ENCODE results near the gene CCSAP. TPM values are rescaled to one million over a fixed set of nuclear protein-coding genes. Genes with fewer than 3 reads are reported as not detected.

Gene CCSAP
- total RNA-seq, 1 experiment from 2014 or later: 8.6 TPM

DNA sequence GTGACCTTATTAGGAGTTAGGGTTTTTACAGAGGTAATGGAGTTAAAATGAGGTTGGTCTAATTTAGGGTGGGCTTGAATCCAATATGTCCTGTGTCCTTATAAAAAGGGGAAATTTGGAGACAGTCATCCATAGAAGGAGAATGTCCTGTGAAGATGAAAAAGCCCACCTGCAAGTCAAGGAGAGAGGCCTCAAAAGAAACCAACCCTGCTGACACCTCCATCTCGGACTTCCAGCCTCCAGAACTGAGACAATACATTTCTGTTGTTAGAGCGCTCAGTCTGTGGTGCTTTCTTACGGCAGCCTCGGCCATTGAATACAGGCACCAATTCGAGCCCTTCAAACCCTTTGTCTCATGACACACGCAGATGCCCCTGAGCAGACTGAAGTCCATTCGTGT lies 47.3 kb upstream of the CCSAP start:
- ATAC-seq: no peak
- Mint-ChIP-seq H3K36me3 (peaks cover 3% of the 10 kb centered on the region), H3K4me3 (no peak overlapping the region), H3K9me3 (peaks cover 17% of the 10 kb centered on the region), H3K4me1 (no peaks in the 10 kb centered on the region), H3K27me3 (ENCODE audit: low read depth) (peaks cover 16% of the 10 kb centered on the region), H3K27ac (no peak overlapping the region)
- ChIA-PET CTCF (no interaction called here), POLR2A (interaction anchor here (0.6 kb wide), 1 partner anchor 153 kb away, joined by 3 read pairs; no protein-coding TSS in a partner anchor)
- DNase-seq (ENCODE audit: low spot score): no peak
- TF ChIP-seq, protein P1, sequence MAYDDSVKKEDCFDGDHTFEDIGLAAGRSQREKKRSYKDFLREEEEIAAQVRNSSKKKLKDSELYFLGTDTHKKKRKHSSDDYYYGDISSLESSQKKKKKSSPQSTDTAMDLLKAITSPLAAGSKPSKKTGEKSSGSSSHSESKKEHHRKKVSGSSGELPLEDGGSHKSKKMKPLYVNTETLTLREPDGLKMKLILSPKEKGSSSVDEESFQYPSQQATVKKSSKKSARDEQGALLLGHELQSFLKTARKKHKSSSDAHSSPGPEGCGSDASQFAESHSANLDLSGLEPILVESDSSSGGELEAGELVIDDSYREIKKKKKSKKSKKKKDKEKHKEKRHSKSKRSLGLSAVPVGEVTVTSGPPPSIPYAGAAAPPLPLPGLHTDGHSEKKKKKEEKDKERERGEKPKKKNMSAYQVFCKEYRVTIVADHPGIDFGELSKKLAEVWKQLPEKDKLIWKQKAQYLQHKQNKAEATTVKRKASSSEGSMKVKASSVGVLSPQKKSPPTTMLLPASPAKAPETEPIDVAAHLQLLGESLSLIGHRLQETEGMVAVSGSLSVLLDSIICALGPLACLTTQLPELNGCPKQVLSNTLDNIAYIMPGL (CRISPR knock-in tag; IDR thresholded peaks at IDR 0.05): no peak

DNA sequence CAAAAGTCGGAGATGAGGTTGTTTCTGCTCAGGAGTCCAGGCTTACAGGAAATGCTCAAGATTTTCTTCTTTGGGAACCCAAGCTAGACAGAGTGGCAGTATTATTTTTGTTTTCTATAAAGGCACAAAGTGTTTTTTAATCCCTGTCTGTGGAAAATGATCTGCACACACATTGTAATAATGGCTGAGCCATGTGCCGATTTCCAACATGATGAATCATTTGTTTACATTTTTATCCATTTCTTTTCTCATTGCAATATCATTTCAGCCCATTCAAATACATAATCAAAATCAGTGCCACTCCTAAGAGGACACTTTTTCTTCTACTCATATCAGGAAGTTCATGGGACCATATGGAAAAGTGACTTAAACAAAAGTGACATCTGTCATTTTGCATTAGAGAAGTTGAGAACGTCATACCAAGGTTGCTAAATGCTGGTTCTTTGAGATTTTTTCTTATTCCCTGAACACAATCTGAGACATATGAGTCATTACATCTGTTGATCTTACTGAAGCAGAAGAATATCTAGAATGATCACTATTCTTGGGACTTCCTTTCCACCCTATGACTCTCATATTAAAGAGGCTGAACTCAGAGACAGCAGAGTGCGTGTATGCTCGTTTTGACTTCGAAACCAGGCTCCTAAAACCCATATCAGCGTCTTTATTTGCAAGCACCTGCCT lies 46.2 kb upstream of the CCSAP start:
- TF ChIP-seq ELF4 (CRISPR knock-in tag; IDR thresholded peaks at IDR 0.05; ENCODE audit: low read depth) (no peak), SP1 (CRISPR knock-in tag; conservative IDR thresholded peaks at IDR 0.05) (no peak)
- TF ChIP-seq, protein P2, sequence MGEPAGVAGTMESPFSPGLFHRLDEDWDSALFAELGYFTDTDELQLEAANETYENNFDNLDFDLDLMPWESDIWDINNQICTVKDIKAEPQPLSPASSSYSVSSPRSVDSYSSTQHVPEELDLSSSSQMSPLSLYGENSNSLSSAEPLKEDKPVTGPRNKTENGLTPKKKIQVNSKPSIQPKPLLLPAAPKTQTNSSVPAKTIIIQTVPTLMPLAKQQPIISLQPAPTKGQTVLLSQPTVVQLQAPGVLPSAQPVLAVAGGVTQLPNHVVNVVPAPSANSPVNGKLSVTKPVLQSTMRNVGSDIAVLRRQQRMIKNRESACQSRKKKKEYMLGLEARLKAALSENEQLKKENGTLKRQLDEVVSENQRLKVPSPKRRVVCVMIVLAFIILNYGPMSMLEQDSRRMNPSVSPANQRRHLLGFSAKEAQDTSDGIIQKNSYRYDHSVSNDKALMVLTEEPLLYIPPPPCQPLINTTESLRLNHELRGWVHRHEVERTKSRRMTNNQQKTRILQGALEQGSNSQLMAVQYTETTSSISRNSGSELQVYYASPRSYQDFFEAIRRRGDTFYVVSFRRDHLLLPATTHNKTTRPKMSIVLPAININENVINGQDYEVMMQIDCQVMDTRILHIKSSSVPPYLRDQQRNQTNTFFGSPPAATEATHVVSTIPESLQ (CRISPR knock-in tag; IDR thresholded peaks at IDR 0.05): no peak
- ATAC-seq: no peak
- 0 out of 2 replicates have a peak, but pooled peaks cover 11% of the 10 kb centered on the region for H3K9me3 Mint-ChIP-seq
- H3K4me3 Mint-ChIP-seq: no peak overlapping the region
- no peaks in the 10 kb centered on the region for H3K36me3 Mint-ChIP-seq
- ChIA-PET CTCF (no interaction called here), POLR2A (no interaction called here)
- no peak overlapping the region for H3K27ac Mint-ChIP-seq
- DNase-seq (ENCODE audit: low spot score): no peak
- H3K4me1 Mint-ChIP-seq: no peaks in the 10 kb centered on the region
- H3K27me3 Mint-ChIP-seq (ENCODE audit: low read depth): peaks cover 6% of the 10 kb centered on the region

DNA sequence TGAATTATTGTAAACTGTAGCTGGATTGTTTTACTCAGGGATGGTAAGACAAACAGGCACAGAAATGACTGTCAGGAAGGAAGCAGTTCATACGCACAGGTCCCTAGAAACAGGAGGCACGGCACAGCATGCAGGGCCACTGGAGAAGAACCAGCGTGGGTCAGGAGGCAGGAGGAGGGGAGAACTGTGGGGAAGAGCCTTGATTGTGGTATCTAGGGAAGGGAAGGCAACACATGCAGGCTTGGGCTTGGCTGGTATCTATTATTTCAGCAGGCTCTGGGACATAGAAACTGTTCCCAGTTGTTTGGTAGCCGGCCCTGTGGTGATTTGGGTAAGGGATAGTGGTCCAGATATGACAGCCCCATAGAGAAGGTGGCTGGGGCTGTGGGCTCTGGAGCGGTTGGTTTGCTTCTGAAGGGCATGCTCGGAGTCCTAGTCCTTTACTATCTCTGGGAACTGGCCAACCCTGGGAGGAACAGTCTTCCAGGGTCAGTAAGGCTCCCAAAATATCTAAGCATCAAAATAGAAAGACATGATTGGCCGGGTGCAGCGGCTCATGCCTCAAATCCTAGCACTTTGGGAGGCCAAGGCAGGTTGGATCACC lies 43.1 kb upstream of the CCSAP start:
- ChIA-PET CTCF (no interaction called here), POLR2A (no interaction called here)
- ATAC-seq (no peak), DNase-seq (ENCODE audit: low spot score) (no peak)
- H3K9me3 Mint-ChIP-seq: 0 out of 2 replicates have a peak, but pooled peaks cover 11% of the 10 kb centered on the region
- no peaks in the 10 kb centered on the region for H3K36me3 Mint-ChIP-seq
- H3K27ac Mint-ChIP-seq: no peak overlapping the region
- H3K4me3 Mint-ChIP-seq: no peak overlapping the region
- H3K27me3 Mint-ChIP-seq (ENCODE audit: low read depth): peaks cover 6% of the 10 kb centered on the region
- TF ChIP-seq, protein P3, sequence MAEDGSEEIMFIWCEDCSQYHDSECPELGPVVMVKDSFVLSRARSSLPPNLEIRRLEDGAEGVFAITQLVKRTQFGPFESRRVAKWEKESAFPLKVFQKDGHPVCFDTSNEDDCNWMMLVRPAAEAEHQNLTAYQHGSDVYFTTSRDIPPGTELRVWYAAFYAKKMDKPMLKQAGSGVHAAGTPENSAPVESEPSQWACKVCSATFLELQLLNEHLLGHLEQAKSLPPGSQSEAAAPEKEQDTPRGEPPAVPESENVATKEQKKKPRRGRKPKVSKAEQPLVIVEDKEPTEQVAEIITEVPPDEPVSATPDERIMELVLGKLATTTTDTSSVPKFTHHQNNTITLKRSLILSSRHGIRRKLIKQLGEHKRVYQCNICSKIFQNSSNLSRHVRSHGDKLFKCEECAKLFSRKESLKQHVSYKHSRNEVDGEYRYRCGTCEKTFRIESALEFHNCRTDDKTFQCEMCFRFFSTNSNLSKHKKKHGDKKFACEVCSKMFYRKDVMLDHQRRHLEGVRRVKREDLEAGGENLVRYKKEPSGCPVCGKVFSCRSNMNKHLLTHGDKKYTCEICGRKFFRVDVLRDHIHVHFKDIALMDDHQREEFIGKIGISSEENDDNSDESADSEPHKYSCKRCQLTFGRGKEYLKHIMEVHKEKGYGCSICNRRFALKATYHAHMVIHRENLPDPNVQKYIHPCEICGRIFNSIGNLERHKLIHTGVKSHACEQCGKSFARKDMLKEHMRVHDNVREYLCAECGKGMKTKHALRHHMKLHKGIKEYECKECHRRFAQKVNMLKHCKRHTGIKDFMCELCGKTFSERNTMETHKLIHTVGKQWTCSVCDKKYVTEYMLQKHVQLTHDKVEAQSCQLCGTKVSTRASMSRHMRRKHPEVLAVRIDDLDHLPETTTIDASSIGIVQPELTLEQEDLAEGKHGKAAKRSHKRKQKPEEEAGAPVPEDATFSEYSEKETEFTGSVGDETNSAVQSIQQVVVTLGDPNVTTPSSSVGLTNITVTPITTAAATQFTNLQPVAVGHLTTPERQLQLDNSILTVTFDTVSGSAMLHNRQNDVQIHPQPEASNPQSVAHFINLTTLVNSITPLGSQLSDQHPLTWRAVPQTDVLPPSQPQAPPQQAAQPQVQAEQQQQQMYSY (CRISPR knock-in tag; IDR thresholded peaks at IDR 0.05): no peak
- TF ChIP-seq ZNF138 (CRISPR knock-in tag; conservative IDR thresholded peaks at IDR 0.05): no peak
- TF ChIP-seq NR3C1 (CRISPR knock-in tag; conservative IDR thresholded peaks at IDR 0.05; ENCODE audit: low read depth): no peak
- peaks cover 11% of the 10 kb centered on the region for H3K4me1 Mint-ChIP-seq

DNA sequence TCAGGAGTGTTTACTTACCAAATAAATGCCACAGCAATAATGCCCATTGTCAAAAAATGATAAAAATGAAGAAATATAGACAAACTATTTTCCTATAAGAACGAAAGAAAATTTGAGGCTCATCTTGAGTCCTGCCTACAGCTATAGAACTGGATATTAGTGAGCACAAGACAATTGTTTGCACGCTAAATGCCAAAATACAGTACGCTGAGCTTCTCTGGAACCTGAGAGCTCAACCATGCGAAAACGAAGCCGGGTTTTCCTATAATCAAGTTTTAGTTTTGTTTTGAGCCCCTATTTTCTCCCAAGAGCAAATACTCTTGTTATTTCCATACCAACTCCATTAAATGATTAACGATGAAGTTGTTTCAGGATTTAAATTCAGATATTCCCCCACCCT lies 42.0 kb upstream of the CCSAP start:
- H3K27me3 Mint-ChIP-seq (ENCODE audit: low read depth): peaks cover 5% of the 10 kb centered on the region
- no peak for ATAC-seq
- H3K4me3 Mint-ChIP-seq: no peak overlapping the region
- no peaks in the 10 kb centered on the region for H3K36me3 Mint-ChIP-seq
- no peak for DNase-seq (ENCODE audit: low spot score)
- H3K4me1 Mint-ChIP-seq: peaks cover 22% of the 10 kb centered on the region
- POLR2A ChIA-PET: no interaction called here
- 0 out of 2 replicates have a peak, but pooled peaks cover 2% of the 10 kb centered on the region for H3K9me3 Mint-ChIP-seq
- no peak overlapping the region for H3K27ac Mint-ChIP-seq
- CTCF ChIA-PET: no interaction called here
- TF ChIP-seq, protein P4, sequence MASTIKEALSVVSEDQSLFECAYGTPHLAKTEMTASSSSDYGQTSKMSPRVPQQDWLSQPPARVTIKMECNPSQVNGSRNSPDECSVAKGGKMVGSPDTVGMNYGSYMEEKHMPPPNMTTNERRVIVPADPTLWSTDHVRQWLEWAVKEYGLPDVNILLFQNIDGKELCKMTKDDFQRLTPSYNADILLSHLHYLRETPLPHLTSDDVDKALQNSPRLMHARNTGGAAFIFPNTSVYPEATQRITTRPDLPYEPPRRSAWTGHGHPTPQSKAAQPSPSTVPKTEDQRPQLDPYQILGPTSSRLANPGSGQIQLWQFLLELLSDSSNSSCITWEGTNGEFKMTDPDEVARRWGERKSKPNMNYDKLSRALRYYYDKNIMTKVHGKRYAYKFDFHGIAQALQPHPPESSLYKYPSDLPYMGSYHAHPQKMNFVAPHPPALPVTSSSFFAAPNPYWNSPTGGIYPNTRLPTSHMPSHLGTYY (CRISPR knock-in tag; IDR thresholded peaks at IDR 0.05): no peak
- TF ChIP-seq SMAD3 (CRISPR knock-in tag; IDR thresholded peaks at IDR 0.05; ENCODE audit: borderline replicate concordance) (no peak), TEAD4 (CRISPR knock-in tag; IDR thresholded peaks at IDR 0.05) (no peak), SOX15 (CRISPR knock-in tag; IDR thresholded peaks at IDR 0.05) (no peak), NR3C1 (CRISPR knock-in tag; conservative IDR thresholded peaks at IDR 0.05; ENCODE audit: low read depth) (no peak), ESRRA (CRISPR knock-in tag; IDR thresholded peaks at IDR 0.05; ENCODE audit: borderline replicate concordance) (no peak), ELF4 (CRISPR knock-in tag; IDR thresholded peaks at IDR 0.05; ENCODE audit: low read depth) (no peak)
- TF ChIP-seq, protein P5, sequence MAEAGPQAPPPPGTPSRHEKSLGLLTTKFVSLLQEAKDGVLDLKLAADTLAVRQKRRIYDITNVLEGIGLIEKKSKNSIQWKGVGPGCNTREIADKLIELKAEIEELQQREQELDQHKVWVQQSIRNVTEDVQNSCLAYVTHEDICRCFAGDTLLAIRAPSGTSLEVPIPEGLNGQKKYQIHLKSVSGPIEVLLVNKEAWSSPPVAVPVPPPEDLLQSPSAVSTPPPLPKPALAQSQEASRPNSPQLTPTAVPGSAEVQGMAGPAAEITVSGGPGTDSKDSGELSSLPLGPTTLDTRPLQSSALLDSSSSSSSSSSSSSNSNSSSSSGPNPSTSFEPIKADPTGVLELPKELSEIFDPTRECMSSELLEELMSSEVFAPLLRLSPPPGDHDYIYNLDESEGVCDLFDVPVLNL (CRISPR knock-in tag; IDR thresholded peaks at IDR 0.05; ENCODE audit: borderline replicate concordance, low read depth): no peak
- TF ChIP-seq, protein P2 (CRISPR knock-in tag; IDR thresholded peaks at IDR 0.05): no peak
